Pulmonary artery endothelial cell (primary cell): ENCODE measurements around the gene KRT15. TPM values are rescaled to one million over a fixed set of nuclear protein-coding genes. Genes with fewer than 3 reads are reported as not detected.

Experiments
- DNase-seq: peaks from one replicate; pipeline ENCODE4 v3.0.0-alpha.2; 2011; ENCODE audit warnings: low read depth, low spot score
- total RNA-seq: library from RNA; depleted of rRNA; stranded (reverse); fragments of >200 nt; gene quantifications from 2 replicates; pipeline ENCODE4 v1.2.3, GENCODE V29; 2014

Gene KRT15
- 1.6 and 3.4 TPM in 2 replicates for total RNA-seq

DNA sequence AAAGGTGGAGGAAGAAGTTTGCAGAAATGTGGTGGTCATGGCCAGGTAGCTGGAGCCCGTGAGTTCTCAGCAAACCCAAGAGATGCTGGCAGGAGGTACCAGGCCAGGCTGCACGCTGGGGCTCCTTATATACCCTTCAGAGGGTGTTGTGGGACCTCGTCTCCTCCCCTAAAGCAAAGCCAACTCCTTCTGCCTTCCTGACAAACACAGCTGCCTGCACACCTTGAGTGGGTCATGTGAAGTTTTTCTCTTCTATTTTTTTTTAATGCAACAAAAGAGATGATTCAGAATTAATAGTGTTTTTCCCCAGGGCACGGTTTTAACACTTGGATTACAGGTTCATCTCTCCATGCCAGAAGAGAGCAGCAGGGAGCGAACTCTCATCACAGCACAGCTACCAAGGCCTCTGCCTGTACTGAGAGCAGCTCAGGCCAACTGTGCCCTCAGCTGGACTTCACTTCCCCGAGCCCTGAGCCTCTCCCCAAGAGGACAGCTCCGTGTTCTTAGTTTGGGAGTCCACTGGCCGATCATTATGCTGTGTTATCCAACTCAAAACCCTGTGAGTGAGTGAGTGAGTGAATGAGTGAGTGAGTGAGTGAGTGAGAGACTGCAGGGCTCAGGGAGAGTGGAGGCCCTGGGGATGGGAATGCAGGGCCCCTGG is at the start of gene KRT15:
TSS of gene KRT15 (minus strand) at position 102 of the 661 bp plus-strand sequence. CDS start at position 39, 63 bp downstream.
- DNase-seq, result no peak

DNA sequence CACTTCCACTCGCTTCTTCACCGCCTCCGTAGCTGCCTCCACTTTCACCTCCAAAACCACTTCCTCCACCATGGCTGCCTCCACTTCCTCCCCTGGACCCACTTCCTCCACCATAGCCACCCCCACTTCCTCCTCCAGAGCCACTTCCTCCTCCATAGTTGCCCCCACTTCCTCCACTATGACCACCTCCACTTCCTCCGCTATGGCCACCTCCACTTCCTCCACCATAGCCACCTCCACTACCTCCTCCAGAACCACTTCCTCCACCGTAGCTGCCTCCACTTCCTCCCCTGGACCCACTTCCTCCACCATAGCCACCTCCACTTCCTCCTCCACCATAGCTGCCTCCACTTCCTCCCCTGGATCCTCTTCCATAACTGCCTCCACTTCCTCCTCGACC is 48.6 kb upstream of the KRT15 start:
- DNase-seq, result no peak

DNA sequence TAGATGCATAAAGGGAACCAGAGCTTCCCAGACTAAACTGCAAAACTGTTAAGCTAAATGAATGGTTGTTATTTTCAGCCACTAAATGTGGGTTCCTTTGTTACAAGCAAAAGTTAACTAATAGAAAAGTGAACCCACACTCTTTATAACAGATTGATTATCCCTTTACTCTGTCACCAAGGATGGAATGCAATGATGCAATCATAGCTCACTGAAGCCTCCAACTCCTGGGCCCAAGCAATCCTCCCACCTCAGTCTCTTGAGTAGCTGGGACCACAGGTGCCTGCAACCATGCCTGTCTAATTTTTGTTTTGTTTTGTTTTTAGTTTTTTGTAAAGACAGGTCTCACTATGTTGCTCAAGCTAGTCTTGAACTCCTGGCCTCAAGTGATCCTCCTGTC is 46.6 kb upstream of the KRT15 start:
- no peak for DNase-seq

DNA sequence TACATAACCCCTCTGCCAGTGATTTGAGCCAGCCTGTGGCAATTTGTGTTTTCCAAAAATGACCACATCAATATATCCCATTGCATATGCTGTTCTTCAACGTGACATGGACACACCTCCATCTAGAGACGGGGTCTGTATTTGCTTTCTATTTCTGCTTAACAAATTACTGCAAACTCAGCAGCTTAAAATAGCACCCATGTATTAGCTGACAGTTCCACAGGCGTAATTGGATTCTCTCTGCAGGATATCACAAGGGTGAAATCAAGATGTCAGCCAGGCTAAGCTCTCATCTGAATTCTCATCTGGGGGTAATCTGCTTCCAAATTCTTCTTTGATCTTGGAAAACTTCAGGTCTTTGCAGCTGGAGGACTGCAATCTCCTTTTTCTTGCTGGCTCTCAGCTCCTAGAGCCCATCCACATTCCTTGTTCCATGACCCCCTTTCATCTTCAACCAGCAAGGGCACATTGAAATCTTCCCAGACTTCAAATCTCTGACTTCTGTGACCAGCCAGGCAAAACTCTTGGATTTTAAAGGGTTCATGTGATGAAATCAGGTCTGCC is 45.0 kb upstream of the KRT15 start:
- DNase-seq, result no peak

DNA sequence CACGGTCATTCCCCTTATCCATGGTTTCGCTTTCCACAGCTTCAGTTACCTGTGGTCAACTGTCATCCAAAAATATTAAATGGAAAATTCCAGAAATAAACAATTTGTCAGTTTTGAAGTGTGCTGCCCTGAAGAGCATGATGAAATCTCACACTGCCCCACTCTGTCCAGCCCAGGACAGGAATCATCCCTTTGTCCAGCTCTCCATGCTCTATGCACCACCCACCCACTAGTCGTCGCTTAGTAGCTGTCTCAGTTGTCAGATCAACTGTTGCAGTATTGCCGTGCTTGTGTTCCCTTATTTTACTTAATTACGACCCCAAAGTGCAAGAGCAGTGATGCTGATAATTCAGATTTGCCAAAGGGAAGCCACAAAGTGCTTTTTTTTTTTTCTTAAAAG is 42.9 kb upstream of the KRT15 start:
- no peak for DNase-seq

DNA sequence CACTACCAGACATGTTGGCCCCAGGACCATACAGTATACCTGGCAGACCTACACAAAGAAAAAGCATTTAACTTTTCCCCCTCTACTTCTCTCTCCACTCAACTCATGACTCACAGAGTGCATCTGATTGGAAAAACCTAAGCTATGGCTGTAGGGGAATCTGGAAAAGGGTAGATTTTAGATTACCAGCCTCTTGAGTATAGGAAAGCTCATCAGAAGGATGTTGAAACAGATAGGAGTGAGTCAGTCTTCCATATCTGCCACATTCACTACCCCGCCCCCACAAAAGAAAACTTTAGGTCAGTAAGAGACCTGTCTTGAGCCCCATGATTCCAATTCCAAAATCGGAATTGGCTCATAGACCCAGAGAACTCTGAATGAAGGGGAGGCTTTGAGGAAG is 40.9 kb upstream of the KRT15 start:
- DNase-seq, result no peak

DNA sequence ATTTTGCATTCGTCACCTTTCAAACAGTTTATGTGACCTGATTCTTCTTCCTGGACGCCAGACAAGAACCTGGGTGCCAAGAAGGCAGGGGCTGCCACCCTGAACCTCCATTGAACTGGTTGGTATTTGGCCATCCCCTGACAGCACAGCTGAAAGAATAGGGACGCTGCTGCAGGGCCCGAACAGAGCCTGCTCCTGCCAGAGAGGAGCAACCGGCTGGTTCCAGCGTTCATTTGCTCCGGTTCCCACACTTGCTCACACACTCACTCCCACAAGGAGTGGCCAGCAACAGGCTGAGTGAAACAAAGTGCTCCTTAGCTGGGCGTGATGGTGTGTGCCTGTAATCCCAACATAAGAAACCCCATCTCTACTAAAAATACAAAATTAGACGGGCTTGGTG is 38.2 kb upstream of the KRT15 start:
- no peak for DNase-seq

DNA sequence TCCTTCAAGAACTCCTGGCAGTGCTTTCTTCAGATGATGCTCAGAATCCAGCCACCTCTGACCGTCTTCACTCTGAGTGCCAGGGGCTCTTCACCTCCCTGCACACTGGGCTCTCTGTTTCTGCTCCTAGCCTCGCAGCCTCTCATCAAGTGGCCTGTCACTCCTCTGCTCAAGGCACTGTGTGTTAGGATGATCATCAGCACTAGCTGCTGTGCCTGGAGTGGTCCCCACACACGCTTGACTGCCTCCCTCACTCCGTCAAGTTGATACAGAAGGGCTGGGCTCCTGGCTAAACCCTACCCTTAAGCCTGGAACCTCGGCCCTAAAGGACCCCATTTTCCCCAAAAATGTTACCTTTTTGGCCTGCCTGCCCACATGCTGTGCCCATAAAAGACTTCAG is 37.6 kb upstream of the KRT15 start:
- no peak for DNase-seq

DNA sequence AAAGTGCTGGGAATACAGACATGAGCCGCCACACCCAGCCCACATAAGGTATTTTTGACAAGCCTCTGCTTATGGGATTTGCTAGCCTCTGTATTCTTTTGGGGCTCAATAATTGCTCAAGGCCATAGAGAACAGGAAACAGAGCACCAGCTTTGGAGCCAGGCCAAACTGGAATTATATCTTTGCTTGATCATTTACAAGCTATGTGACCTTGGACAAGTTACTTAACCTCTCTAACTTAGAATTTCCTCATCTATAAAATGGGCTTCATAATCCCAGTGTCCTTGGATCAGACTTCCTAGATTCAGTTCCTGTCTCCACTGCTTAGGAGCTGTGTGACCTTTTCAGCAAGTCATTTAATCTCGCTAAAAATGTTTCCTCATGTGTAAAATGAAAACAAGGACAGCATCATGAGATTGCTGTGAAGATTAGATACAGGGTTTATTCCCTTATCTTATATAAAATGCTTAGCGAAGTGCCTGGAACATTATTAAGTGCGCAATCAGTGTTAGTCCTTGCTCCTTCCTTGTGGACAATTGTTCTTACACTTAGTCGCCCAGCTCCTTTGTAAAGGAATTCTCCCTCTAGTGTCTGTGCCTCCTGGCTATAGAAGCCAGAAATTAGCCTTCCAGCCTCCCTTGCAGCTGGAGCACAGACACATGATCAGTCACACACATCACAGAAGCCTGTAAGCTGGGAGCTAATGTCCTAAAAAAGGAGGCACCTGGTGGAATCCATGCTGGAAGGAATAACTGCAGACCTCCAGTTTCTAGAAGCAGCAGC is 36.6 kb upstream of the KRT15 start:
- peak; percentile 40 for DNase-seq

DNA sequence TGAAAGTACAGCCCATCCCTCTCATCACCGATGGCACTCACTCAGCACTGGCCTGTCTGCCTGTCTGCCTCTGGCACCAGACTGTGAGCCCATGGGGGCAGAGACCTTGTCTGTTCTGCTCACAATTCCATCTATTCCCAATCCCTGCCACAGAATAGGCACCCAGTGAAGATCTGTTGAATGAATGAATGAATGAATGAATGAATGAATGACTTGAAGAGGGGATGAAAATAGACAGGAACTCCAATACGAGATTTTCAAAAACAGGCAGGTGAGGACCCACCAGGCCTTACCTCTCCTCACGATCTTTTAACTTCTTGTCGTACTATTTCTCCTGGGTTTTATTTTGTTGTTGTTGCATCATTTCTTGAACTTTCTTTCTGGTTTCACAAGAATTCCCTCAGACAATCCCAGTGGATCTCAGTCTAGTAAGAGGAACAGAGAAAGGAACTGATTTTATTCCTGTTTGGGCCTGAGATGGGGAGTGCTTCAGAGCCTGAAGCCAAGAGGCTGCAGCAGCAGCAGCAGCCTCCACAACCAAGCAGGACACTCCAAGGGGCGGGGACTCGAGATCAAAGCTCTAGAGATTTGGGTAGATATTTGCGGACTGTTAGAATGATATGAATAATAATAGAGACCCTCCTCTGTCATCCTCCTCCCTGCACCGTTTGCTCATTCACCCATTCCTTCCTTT is 35.4 kb upstream of the KRT15 start:
- DNase-seq, result no peak

DNA sequence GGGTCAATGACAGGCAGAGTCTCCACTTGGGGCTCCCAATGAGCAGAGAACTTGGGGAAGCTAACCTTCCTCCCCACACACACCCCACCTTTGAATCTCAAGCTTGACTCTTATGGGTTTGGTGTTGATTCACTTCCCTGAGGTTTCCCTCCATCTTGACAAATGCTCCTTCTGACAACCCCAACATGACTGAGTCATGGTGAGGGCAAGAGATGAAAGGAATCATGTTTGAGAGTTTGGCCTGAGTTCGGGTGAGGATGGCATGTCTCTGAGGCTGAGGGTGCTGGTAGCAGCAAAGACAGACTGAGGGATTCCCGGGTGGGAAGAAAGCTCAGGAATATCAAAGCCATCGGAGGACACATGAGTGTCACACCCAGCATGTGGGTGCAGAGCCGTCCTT is 34.5 kb upstream of the KRT15 start:
- no peak for DNase-seq

DNA sequence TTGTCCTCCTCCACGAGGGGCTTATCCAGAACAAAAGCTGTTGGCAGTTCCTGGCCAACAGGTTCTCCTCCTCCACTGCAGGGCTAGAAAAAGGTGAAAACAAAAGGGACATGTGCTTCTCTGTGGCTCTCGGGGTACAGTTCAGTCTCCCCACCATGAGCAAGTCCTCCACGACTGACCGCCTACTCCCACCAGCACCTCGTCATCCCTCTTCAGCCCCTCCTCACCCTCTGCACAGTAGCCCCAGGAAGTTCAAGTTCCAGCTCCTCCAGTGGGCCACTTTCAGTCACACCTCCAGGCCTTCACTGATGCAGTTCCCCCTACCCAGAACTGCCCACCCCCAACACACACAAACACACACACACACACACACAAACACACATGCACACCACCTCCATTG is 33.8 kb upstream of the KRT15 start:
- no peak for DNase-seq

DNA sequence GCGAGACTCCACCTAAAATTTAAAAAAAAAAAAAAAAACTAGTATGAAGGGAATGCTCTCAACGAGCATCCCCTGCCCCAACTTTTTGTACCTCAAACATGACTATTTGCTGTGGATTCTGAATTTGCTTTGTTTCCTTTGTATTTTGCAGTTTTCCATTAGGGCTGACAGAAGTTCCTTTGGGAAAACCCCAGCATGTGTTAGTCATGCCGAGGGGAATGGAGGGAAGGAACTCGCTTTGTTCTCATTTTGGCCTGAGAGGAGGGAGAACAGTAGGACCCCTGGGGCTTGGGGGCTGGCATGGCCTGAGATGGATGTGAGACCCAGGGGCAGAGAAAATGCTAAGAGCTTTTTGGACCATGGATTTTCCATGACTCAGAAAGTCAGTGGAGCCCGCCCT is 32.7 kb upstream of the KRT15 start:
- DNase-seq, result no peak

DNA sequence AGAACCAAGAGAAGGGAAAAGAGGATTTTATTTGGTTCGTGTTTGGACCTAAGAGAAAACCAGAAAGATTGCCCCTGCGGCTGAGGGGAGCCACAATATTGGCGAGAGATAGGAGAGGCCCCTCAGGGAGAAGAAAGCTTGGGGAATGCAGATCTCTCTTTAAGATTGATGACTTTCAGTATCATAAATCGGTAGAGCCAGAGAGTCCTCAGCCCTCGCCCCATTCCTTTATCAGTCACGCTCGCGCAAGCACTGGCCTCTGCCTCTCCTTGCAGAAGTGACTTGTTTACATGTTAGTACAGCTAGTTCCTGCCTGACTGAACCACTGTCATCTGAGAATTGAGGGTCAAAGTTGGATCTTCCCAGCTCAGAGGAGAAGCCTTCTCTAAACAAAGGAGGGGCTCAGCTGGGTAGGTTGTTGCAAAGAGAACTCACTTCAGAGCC is 30.9 kb upstream of the KRT15 start:
- no peak for DNase-seq

DNA sequence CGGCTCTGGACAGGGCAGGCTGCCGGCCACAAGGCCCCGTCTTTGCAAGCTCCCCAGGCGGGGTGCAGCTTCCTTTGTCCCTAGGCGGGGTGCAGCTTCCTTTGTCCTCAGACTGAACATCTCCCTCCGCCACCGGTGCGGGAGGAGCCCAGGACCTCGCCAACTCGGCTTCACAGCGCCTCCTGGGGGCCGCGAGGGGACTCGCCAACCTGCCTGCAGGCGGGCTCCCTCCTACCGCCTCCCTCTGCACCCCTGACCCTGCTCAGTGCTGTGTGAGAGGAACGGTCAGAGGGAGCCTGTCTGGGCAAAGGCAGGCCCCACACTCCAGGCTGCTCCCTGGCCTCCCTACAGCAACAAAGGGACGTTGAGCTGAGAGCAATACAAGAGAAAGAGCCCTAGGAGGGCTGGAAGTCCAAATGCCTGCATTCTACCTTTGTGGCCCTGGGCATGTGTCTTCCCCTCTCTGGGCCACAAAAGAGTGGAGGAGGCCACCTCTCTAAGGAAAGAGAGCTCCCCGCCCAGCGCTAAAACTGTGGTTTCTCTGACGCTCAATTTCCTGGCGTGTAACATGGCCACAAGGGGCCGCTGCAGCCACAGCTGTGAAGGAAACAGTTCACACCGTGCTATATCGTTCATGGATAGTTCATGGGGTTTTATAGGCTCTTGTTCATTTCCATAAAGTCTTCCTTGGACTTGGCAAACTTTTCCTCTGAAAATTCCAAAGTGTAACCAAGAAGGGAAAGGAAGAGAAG is 30.3 kb upstream of the KRT15 start:
- DNase-seq, result peak; percentile 36

DNA sequence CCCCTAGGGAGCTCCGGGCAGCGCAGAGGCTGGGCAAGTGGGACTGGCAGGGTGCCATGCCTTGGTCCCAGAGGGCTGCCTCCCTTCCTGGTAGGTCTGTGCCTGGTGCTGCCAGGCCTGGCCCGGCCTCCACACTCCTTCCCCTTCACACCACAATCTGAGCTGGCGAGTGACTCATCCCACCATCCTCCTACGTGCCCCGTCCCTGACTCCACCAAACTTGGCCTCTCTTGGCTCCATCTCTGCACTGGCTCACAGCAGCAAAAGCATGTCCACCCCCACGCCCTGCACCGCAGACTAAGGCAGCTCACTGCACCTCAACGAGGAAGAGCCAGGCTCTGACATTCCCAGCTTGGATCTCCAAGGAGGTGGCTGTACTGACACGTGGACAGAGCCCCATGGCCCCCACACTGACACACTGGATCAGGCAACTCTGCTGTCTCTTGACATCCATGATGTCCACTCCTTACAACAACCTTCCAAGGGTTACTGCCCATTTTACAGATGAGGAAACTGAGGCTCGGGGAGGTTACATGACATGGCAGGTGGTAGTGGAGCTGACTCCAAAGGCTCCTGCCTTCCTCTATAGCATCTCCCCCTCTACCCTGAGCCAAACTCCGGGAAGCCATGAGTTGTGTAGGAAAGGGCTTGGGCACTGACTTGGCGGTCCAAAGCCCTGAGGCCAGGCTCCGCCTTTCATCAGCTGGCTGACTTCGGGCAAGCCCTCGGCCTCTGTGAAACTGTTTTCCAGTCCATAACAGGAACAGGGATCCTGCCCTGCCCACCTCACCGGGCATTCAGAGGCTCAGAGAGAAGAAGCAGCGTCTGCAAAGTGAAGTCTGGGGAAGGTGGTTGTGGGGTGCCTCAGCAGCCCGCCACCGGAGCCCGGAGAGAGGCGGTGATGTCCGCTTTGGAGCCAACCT is 29.5 kb upstream of the KRT15 start:
- peak; percentile 44 for DNase-seq

DNA sequence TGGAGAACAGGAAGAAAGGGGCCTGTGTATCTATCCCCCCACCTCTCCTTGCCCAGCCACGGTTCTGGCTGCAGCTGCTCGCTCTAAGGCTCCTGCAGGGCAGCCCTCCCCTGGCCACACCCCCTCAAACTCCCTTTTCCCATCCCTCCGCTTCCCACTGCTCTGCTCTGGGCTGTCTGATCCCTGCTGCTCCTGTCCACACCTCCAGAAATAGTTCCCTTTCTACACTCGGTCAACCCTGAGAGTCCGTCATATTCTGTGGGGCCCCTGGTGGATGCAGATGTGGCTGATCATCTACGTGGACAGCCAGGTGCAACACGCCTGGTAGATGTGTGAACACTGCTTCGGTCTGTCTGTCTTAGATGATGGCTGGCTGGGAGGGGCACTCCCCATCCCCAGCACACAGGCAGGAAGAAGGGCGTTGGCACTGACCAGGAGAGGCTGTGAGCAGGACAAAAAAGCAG is 28.7 kb upstream of the KRT15 start:
- DNase-seq, result no peak

DNA sequence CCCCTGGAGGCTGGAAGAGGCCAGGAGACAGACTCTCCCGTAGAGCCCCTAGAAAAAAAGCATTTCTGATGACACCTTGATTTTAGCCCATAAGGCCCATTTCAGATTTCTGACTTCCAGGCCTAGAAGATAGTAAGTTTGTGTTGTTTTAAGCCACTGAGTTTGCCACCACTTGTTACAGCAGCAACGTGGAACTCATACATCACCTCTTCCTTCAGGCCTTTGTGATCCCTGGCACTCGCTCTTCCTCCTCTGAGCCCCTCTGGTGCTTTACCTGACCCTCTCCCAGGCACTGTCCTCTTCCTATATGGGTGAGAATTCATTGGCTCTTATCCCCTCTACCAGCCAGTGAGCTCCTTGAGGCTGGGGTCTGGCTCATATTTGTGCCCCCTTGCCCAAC is 28.1 kb upstream of the KRT15 start:
- DNase-seq, result no peak

DNA sequence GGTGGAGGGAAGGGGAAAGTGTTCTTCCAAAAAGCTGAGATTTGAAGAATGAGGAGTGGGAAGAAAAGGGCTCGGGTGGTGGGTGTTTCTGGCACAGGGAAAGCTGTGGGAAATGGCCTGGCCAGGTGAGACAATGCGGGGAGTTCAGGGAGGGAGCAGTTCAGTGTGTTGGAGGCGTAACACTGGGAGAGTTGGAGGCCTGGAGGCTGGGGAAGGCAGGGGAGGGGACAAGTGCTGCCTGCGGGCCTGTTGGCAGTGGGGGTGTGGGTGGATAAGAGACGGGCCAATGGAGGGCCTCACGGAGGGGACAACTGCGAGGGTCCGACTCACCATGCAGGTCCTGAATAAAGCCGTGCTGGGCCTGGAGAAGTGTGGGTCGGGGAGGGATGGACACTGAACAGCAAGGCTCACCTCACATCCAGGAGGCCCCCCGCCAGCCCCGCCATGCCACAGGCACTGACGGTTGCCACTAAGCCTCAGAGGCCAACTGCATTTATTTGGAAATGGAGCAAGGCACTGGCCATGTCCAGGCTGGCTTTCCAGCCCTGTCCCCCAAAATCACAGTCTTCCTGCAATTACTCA is 27.2 kb upstream of the KRT15 start:
- DNase-seq, result no peak

DNA sequence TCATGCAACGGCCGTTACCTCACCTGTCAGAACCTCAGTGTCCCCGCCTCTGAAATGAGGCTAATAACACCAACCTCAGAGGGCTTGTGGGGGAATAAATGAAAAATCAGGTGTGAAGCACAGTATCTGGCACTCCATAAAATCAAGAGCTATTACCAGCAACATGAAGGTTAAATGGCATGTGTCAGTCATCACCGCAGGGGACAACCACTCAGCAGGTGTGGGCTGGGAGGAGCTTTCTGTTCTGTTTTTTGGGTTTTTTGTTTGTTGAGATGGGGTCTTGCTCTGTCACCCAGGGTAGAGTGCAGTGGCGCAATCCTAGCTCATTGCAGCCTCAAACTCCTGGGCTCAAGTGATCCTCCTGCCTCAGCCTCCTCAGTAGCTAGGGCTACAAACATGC is 26.2 kb upstream of the KRT15 start:
- DNase-seq, result no peak
